Measurements from ENCODE around the gene SAFB.

DNA sequence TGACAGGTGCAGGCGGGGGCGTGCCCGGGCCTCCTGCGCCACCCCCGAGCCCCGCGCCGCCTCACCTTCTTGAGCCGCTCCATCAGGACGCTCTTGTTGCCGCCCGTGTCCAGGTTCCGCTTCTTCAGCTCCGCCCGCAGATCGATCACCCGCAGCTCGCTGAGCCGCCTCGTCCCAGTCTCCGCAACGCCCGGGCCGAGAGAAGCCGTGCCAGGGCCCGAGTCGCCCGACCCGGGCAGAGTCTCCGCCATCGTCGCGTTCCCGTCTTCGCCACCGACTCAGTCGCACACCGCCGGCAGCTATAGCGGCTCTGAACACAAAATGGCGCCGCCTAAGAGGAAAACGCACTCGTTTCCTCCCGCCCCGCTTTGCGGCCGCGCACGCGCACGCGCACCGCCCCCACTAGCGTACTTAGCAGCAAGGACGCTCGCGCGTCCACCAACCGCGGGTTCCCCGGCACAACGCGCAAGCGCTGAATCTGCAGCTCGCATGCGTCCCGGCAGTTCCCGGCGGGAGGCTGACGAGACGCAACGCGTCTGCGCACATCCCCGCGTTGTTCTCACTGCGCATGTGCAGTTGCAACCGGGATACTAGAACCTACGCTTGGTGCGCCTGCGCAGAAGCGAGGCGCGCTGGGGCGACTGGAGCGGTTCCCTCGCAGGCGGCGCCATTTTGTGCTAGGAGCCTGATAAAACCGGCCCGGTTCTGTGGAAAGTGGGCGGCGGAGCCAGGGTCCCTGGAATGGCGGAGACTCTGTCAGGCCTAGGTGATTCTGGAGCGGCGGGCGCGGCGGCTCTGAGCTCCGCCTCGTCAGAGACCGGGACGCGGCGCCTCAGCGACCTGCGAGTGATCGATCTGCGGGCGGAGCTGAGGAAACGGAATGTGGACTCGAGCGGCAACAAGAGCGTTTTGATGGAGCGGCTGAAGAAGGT, at the start of gene SAFB, which contains the start of gene SAFB2:
- peak; percentile 60; the same call in 1 of the 2 replicates for TF ChIP-seq ZNF777 (CRISPR knock-in tag; IDR thresholded peaks at IDR 0.05)
- TF ChIP-seq, protein P1, sequence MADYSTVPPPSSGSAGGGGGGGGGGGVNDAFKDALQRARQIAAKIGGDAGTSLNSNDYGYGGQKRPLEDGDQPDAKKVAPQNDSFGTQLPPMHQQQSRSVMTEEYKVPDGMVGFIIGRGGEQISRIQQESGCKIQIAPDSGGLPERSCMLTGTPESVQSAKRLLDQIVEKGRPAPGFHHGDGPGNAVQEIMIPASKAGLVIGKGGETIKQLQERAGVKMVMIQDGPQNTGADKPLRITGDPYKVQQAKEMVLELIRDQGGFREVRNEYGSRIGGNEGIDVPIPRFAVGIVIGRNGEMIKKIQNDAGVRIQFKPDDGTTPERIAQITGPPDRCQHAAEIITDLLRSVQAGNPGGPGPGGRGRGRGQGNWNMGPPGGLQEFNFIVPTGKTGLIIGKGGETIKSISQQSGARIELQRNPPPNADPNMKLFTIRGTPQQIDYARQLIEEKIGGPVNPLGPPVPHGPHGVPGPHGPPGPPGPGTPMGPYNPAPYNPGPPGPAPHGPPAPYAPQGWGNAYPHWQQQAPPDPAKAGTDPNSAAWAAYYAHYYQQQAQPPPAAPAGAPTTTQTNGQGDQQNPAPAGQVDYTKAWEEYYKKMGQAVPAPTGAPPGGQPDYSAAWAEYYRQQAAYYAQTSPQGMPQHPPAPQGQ (CRISPR knock-in tag; IDR thresholded peaks at IDR 0.05; ENCODE audit: borderline replicate concordance), result no peak
- TF ChIP-seq RAD51 (IDR thresholded peaks at IDR 0.05; ENCODE audit: borderline replicate concordance), result no peak
- TF ChIP-seq, protein P2, sequence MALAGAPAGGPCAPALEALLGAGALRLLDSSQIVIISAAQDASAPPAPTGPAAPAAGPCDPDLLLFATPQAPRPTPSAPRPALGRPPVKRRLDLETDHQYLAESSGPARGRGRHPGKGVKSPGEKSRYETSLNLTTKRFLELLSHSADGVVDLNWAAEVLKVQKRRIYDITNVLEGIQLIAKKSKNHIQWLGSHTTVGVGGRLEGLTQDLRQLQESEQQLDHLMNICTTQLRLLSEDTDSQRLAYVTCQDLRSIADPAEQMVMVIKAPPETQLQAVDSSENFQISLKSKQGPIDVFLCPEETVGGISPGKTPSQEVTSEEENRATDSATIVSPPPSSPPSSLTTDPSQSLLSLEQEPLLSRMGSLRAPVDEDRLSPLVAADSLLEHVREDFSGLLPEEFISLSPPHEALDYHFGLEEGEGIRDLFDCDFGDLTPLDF (CRISPR knock-in tag; IDR thresholded peaks at IDR 0.05), result peak; percentile 96
